ENCODE data around the gene RFNG. TPM values are rescaled to one million over a fixed set of nuclear protein-coding genes. Genes with fewer than 3 reads are reported as not detected.

Gene RFNG
- total and polyA plus RNA-seq, 2 donors from 2014 or later = 29.8 to 47.3 TPM

DNA sequence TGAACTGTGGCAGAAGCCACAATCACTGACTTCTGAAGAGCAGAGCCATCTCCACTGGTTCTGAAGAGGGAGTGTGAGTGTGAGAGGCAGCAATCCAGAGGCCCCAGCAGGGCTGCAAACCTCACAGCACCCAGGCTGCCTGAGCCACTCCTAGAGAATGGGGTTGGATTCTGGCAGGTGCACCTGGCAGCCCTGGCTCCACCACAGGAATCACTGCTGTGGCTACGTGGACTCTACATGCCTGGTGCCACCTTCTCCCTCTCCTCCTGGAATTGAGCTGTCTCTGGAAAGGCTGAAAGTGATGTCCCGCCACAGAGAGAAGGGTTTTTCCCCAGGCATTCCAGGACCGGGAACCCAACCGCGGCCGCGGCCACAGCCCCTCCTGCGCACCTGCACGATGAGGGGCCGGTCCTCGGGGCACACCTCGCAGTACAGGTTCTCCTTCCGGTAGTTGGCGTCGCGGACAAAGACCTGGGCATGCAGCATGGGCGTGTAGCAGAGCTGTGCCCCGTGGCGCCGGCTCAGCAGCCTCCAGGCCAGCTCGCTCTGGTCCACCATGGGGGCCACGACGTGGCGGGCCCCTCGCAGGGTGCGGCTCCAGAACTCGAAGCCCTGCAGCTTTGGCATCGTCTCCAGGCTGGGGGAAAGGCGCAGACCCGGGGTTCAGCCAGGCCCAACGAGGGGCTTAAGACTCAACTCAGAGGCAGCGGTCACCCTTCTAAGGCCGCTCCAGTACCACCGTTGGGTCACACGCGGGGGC is 13.0 kb upstream of the RFNG start:
- FAIRE-seq (no peak), DNase-seq (no peak)
- peaks cover 0 to 18% (median 11%) of the 10 kb centered on the region in 3 donors for H3K4me1 ChIP-seq (ENCODE audit: control insufficient read depth in 2 of 3, insufficient read depth in 2 of 3, low read depth in 1 of 3, low read length in 3 of 3)
- TF ChIP-seq, protein P1, sequence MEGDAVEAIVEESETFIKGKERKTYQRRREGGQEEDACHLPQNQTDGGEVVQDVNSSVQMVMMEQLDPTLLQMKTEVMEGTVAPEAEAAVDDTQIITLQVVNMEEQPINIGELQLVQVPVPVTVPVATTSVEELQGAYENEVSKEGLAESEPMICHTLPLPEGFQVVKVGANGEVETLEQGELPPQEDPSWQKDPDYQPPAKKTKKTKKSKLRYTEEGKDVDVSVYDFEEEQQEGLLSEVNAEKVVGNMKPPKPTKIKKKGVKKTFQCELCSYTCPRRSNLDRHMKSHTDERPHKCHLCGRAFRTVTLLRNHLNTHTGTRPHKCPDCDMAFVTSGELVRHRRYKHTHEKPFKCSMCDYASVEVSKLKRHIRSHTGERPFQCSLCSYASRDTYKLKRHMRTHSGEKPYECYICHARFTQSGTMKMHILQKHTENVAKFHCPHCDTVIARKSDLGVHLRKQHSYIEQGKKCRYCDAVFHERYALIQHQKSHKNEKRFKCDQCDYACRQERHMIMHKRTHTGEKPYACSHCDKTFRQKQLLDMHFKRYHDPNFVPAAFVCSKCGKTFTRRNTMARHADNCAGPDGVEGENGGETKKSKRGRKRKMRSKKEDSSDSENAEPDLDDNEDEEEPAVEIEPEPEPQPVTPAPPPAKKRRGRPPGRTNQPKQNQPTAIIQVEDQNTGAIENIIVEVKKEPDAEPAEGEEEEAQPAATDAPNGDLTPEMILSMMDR (IDR thresholded peaks at IDR 0.05; ENCODE audit: borderline replicate concordance, extremely low read depth, insufficient read depth) = no peak
- intact Hi-C loops (cut with DNase I) = no loop called here
- peak overlapping the region in 2 of 3 donors; percentile 75 to 77 for H3K9ac ChIP-seq (ENCODE audit: low read length in 3 of 3)
- no peak overlapping the region for H3K27ac ChIP-seq (ENCODE audit: low read depth in 2 of 2, low read length in 2 of 2)
- no peaks in the 10 kb centered on the region for H3K27me3 ChIP-seq (ENCODE audit: control insufficient read depth, insufficient read depth, low read length)
- H3K9me3 ChIP-seq (ENCODE audit: control insufficient read depth in 2 of 3, insufficient read depth in 1 of 3, low read length in 3 of 3) = no peaks in the 10 kb centered on the region
- H3K36me3 ChIP-seq (ENCODE audit: control insufficient read depth in 2 of 3, insufficient read depth in 3 of 3, low read length in 3 of 3) = peaks cover 0 to 18% (median 4%) of the 10 kb centered on the region in 3 donors
- H3K4me3 ChIP-seq (ENCODE audit: low read length in 3 of 3) = peak overlapping the region; percentile 30 to 65 (median 56)

- intact Hi-C loops (cut with DNase I) = no loop called here
- Histone ChIP-seq H3K27ac (ENCODE audit: low read depth in 2 of 2, low read length in 2 of 2) (no peak overlapping the region), H3K9ac (ENCODE audit: low read length in 3 of 3) (peak overlapping the region in 1 of 3 donors; percentile 75), H3K4me1 (ENCODE audit: control insufficient read depth in 2 of 3, insufficient read depth in 2 of 3, low read depth in 1 of 3, low read length in 3 of 3) (peaks cover 0 to 18% (median 11%) of the 10 kb centered on the region in 3 donors), H3K27me3 (ENCODE audit: control insufficient read depth, insufficient read depth, low read length) (no peaks in the 10 kb centered on the region), H3K9me3 (ENCODE audit: control insufficient read depth in 2 of 3, insufficient read depth in 1 of 3, low read length in 3 of 3) (no peaks in the 10 kb centered on the region), H3K4me3 (ENCODE audit: low read length in 3 of 3) (no peak overlapping the region), H3K36me3 (ENCODE audit: control insufficient read depth in 2 of 3, insufficient read depth in 3 of 3, low read length in 3 of 3) (peaks cover 0 to 21% (median 4%) of the 10 kb centered on the region in 3 donors)
- FAIRE-seq = no peak
- TF ChIP-seq, protein P1 (IDR thresholded peaks at IDR 0.05; ENCODE audit: borderline replicate concordance, extremely low read depth, insufficient read depth) = no peak
- DNase-seq = no peak
Observed at GRCh38 chr17:82063424-82064415, 12.1 kb upstream of the RFNG start.

- DNase-seq (no peak), FAIRE-seq (no peak)
- no peak overlapping the region for H3K27ac ChIP-seq (ENCODE audit: low read depth in 2 of 2, low read length in 2 of 2)
- intact Hi-C loops (cut with DNase I) = no loop called here
- H3K9me3 ChIP-seq (ENCODE audit: control insufficient read depth in 2 of 3, insufficient read depth in 1 of 3, low read length in 3 of 3) = no peaks in the 10 kb centered on the region
- no peak overlapping the region for H3K4me3 ChIP-seq (ENCODE audit: low read length in 3 of 3)
- H3K27me3 ChIP-seq (ENCODE audit: control insufficient read depth, insufficient read depth, low read length) = no peaks in the 10 kb centered on the region
- no peak overlapping the region for H3K9ac ChIP-seq (ENCODE audit: low read length in 3 of 3)
- TF ChIP-seq, protein P1 (IDR thresholded peaks at IDR 0.05; ENCODE audit: borderline replicate concordance, extremely low read depth, insufficient read depth) = no peak
- H3K4me1 ChIP-seq (ENCODE audit: control insufficient read depth in 2 of 3, insufficient read depth in 2 of 3, low read depth in 1 of 3, low read length in 3 of 3) = peaks cover 0 to 18% (median 11%) of the 10 kb centered on the region in 3 donors
- H3K36me3 ChIP-seq (ENCODE audit: control insufficient read depth in 2 of 3, insufficient read depth in 3 of 3, low read length in 3 of 3) = peaks cover 0 to 21% (median 4%) of the 10 kb centered on the region in 3 donors
Observed at GRCh38 chr17:82062984-82063368, 11.4 kb upstream of the RFNG start.
